GM19239 (cell line): Measurements from ENCODE around the gene C16orf95.
A peak's percentile ranks its signal among the peaks of the same experiment; 100 is the strongest.

Source experiments
- DNase-seq: peaks from one replicate; pipeline ENCODE4 v3.0.0; 2011; ENCODE audit warnings: low spot score; ENCODE audit not compliant: insufficient read length
- FAIRE-seq: peaks from 2 replicates; lab custom pipeline; 2011; peaks lifted over from hg19 to GRCh38; lab: Jason Lieb, UNC

The C16orf95 gene

DNA sequence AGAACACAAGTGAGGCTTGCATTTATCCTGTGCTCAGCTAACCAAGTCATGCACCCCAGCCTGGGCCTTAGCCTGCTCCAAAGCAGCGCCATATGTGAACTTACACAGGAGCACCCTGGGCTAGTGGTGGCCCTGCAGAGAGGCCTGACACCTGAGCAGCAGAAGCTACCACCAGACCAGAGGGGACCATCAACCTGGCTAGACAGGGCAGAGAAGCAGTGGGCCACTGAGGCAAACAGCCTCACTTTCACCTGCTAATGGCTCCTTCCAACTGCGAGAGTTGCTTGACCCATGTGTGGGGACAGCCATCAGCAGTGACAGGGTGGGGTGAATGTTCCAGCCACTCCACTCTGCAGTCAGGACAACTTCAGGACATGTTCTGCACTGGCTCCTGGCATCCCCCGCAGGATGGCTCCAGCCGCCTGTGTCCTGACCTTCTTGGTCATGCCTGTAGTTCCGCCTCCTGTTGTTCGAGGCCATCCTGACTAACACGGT is 2.9 kb upstream of the C16orf95 start:
- no peak for DNase-seq
- no peak for FAIRE-seq

DNA sequence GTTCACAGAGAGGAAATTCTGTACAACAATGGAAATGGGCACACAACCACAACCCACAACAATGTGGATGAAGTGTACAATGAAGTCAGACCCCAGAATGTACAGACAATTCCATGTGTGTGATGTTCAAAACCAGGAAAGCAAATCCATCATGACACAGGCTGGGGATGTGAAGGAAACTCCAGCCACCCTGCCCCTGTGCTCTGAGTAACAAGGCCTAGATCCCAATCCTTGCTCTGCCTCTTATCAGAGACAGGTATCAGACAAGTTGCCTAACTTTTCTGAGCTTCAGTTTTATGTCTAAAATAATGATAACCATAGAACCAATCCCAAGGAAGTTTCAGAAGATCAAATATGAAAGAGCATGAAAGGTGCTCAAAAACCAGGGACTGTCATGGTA is 1.8 kb upstream of the C16orf95 start:
- FAIRE-seq (no peak), DNase-seq (no peak)

DNA sequence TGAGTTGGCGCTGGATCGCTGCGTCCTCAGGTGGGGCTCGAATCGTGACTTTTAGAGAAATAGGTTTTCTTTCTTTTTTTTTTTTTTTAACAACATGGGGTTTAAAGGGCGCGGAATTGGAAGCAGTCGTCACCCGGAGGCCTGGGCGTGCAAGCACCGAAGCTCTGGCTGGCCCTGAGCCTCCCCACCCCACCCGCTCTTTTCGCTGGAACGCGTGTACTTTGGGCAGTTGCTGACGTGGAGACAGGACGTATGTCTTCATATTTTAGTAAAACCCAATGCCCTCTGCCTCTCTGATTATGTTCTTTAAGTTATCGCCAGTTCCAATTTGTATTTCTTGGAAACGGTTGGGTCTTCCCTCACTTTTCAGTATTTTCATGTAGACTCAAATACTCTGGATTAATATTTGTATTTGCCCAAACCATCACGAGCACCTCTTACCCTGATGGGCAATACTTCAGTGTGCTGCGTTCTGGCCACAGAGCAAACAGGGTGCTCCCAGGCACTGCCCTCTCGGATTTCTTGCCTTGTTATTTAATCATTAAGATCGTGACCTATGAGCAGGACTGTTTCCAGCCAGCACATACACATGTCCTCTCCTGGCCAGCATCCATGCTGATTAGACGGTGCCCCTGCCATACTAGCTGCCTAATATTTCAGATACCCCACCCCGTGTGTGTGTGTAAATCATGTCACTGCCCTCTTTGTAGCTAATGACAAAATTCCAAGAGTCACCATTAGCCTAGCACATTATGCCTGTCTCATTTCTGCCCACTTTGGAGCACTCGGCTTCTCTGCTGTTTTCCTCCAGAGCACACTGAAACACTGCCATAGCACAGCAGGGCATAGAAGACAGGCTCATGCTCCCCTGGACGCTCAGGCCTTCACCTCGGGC is 805 bp upstream of the C16orf95 start:
- no peak for DNase-seq
- FAIRE-seq, result no peak

DNA sequence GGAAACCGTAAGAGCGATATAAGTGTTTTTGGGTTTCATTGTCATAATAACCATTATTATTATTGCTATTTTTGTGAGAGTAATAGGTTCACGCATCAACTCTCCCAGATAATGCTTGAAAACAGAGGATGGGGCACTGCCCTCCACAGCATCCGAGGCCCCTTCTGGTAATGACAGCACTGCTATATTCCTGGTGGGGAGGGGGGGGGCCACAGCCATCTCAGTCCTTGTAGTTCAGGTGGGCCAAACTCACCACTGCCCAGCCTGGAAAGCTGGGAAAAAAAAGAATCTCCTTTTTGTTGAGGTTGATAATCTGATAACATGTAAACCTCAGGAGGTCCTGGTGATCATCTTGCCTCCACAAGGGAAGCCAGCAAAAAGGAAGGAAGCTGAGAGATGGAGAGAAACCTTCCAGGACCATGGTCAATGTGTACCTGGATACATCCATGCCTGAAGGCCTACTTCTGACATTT is 706 bp downstream of the C16orf95 start:
- no peak for DNase-seq
- no peak for FAIRE-seq

DNA sequence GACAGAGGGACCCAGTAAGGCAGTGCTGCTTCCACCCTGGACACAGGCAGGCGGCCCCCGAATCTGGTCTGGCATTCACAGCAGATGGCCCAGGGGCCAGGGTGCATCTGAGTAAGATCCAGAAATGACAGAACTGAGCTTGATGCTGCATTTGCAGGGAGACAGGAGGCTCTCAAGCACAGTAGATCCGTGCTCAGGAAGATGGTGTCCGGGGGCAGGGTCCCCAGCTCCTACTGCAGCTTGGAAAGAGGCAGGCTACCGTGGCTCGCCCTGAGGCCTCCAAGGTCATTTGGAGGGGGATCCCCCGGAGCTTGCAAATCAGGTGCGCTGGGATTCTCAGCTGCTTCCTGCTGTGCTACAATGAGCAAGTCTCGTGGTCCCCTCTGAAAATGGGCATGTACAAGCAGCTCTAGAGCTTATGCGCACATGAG is 2.2 kb downstream of the C16orf95 start:
- DNase-seq (no peak), FAIRE-seq (no peak)

DNA sequence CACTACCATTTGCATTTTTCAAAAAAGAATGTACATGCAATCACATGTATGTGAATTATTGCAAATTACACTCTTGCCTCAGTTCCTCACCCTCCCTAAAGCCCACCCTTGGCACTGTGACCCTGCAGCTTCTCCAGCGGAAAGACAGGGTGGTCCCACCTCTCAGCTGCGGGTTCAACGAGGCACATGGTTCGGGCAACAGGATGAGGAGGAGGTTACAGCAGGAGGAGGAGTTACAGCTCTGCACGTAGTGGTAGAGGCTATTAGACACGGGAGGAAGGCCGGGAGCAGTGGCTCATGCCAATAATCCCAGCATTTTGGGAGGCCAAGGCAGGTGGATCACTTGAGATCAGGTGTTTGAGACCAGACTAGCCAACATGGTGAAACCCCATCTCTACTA is 5.2 kb downstream of the C16orf95 start:
- no peak for FAIRE-seq
- DNase-seq, result no peak

DNA sequence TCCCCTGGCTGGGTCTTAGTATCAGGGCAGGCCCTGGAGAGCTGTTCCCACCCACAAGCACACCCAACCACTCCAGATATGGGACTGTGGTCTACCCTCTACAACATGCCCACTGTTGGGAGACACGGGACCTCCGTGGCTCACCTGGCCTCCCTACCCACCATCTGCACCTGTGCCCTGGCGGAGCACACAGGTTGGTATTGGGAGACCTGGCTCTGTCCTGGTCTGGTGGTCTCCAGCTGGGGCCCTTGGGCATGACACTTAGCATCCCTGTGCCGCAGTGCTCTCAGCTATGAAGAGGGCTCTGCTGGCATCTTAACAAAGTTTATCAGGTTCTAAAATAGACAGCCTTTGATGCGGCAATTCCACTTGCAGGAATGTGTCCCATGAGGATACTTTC is 5.8 kb downstream of the C16orf95 start:
- FAIRE-seq (no peak), DNase-seq (no peak)

DNA sequence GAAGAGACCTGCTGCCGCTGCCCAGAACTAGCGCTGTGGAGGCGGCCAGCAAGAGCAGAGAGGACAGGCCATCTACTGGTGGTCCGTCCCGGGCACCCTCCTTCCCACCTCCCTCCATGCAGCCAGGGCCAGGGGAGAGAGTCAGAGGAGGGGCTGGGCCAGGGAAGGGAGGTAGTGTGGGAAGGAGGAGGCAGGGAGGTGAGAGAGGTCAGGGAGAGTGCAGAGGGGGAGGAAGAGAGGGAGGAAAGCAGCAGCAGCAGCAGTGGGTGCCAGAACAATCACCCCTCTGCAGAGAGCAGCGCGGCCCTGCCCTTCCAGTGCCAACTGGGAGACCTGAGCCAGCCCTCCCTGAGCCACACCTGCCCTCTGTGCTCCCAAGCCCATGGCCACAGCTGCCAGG is 6.6 kb downstream of the C16orf95 start:
- DNase-seq (no peak), FAIRE-seq (no peak)

DNA sequence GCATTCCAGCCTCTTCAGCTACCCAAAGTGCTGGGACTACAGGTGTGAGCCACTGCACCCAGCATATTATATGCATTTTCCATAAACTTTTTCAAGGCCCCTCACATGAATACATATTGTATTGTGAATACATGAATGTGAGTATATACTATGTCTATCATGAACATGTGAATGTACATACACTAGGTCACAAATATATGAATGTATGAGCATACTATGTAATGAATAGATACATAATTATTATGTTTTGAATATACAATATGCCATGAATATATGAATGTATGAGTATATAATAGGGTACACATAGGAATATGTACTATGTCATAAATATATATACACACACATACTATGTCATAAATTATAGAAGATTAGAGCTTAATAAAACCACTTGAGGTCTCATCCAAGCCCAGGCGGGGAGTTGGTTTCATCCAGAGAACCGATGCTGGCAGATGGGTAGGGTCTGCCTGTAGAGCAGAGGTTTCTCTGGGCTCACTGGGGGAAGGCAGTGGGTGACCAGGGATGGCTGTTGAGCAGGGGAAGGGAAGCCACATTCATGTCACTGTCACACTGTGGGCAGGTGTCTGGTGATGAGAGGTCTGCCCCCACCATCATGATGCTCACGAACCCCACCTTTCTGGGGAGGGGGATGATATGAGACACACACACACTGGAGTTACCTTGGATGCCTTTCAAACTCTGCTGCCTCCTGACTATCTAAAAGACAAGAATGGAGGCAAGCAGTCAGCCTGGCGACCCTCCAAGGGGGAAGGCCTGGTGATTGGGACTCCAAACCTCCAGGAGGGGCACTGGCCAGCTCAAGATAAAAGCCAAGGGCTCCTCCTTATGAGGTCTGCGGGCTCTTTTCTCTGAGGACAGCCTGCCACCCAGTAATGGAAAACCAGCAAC is 7.3 kb downstream of the C16orf95 start:
- no peak for FAIRE-seq
- no peak for DNase-seq

DNA sequence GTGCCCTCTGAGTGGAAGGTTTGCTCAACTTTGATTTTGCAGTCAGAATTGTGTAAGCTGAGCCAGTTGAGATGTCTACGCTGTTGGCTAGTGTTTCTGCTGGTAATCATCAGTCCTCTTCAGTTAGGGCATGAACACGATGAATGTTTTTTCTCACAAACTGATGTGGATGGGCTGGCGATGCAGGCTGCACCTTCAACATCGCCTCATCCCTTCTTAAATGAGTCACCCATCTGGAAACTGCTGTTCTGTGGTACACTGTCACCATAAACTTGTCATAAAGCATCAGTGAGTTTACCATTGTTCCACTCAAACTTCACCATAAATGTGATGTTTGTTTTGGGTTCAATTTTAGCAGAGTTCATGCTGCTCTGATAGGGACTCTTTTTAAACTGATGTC is 8.4 kb downstream of the C16orf95 start:
- FAIRE-seq (no peak), DNase-seq (no peak)

DNA sequence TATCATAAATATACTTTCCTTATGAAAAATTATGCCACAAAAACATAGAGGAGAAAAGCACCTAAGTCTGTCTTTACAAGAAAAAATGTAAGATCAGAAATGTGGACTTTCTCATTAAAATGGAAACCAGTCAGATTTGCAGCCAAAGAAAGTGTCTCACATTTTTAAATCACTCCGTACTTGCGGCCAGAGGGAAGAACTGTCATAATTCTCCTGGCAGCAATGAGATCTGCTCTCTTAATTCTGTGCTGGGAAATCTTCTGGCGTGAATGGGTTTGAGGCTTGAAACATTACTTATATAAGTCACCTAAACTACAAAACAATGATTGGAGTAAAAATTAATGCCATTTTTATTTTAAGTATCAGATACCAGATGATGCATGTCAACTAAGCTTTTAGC is 10.7 kb downstream of the C16orf95 start:
- DNase-seq, result no peak

DNA sequence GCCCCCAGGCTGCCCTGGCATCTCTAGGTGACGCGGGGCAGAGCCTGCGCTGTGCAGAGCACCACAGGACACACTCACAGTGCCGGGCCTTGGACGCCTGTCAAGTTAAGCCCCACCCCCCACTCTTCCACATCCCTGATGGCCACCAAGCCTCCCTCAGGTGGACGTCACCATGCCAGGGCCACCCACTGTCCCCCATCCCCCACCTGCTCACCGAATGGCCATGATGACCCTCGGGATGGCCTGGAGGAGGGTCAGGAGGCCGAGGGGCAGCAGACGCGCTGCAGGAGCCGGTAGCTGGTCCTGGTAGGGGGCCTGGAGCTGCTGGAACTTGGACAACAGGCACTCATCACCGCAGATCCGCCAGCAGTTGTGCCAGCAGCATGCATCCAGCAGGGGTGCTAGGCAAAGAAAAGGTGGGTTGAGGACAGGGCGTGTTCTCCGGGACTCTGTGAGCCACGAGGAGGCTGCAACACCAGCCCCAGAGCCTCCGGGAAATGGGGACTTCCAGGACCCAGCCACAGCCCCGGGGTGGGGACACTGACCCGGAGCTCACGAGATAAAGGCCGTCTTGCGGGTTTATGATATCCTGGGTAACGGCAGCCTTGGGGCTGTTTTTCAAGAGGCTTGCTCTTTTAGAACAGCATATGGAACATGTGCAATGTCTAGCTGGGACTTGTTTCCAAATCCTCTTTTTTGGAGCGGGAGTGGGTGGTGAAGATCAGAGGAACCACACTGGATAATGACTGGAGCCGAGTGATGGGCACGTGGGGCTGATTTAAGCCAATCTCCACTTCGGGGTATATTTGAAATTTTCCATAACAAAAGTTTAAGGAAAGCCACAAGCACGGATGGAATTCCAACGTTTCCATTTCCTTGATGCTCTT is 11.4 kb downstream of the C16orf95 start:
- FAIRE-seq (no peak), DNase-seq (no peak)

More for the DNA sequence above, 10.7 kb downstream of the C16orf95 start:
- FAIRE-seq, result no peak

DNA sequence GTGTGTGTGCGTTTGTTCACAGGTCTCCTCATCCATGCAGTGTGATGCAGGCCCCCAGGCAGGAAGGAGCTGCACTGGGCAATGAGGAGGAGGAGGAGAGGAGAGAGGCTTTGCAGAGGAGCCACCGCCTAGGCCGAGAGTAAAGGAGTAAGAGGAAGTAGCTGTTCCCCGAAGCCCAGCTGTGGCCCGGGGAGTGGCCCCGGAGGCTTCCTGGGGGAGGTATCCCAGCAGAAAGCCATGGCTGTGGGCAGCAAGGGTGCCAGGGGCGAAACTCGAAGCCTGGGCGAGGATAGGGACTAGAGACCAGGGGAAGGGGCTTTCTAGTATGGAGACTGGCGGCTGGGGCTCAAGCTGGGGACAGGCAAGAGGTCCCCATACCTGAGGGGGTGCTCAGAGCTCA is 12.2 kb downstream of the C16orf95 start:
- FAIRE-seq (no peak), DNase-seq (no peak)

DNA sequence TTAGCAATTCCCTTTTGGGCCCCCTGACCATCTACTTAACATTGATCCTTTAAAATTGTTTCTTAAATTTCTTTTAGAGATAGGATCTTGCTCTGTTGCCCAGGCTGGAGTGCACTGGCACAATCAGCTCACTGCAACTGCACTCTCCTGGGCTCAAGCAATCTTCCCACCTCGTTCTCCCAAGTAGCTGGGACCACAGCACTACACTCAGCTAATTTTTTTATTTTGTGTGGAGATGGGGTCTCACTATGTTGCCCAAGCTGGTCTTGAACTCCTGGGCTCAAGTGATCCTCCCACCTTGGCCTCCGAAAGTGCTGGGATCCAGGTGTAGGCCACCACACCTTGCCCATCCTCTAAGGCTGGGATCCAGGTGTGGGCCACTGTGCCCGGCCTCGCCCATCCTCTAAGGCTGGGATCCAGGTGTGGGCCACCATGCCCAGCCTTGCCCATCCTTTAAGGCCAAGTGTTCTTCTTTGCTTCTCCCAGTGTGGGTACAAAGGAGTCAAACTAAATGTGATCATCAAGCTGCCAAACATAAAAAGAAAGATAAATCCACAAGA is 13.2 kb downstream of the C16orf95 start:
- no peak for DNase-seq
- no peak for FAIRE-seq

DNA sequence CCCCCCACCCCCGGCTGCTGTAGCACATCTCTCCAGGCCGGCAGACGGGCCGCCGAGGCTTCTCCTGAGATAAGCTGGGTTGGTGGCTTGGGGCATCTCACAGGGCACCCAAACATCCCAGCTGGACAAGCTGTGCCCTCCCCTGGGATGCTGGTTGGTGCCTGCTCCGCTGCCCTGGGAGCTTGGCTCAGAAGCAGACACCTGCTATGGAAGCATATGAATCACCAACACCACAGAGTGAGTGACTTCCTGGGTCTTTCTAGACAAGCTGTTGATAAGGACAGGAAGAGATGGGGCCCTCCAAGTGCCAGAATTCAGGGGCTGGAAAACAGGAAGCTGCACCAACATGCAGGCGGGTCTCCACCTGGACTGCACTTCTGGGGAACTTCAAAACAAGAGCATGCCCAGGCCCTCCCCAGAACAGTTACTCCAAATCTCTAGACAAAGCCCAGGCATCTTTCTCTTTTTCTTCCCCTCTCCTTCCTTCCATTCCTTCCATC is 13.7 kb downstream of the C16orf95 start:
- FAIRE-seq, result no peak
- DNase-seq, result no peak

DNA sequence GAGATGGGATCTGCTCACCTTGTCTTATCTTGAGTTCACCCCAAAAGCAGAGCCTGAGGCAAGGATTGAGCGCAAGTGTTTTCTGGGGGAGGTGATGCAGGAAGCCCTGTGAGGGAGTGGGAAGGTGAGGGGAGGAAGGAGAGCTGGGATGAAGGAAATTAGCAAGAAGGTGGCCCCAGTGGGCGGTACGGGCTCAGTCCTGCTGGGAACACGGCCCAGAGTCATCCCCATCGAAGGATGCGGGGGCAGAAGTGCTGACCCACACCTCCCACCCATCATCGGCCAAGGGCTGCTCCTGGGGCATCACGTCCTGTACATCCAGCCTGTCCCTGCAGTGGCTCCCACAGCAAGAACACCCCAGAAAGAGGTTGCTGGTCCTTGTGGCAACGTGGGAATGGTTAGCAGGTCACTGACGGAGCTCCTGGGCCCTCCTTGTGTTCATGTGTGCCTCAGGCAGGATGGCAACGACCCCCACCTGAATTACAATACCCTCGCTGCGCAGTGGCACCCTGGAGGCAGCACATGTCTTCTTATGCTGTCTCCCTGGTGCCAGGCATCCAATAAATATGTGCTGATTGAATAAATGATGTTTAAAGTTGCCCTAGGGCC is 18.2 kb downstream of the C16orf95 start:
- DNase-seq, result no peak
- no peak for FAIRE-seq

DNA sequence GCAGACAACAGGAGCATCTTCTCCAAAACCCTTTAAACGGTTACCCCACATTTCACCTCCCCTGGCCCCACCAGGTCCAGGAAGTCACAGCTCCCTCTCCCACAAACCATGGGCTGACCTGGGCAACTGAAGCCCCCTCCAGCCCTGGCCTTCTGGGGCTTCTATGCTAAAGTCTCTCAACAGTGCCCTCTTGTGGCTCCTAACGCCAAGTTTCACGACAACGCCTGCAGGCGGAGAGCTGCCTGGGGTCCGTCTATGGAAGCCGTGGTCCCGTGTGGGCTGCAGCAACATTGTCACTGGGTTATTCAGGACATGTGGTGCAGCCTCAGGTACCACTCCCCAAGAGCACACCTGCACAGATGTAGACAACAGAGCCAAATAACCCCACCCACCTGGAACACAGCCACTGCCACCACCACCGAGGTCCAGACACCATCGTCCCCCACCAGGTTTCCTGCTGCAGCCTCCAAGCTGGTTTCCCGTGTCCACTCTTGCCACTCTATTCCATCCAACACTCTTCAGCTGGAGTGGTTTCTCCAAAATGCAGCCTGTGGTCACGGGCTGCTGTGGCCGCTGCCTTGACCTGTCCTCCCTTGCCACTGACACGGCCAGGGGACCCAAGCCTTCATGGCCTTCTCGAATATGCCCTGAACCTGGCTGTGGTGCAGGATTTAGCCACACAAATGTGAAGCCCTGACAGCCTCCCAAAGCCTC is 19.1 kb downstream of the C16orf95 start:
- FAIRE-seq (peak; percentile 31), DNase-seq (peak; percentile 50)

DNA sequence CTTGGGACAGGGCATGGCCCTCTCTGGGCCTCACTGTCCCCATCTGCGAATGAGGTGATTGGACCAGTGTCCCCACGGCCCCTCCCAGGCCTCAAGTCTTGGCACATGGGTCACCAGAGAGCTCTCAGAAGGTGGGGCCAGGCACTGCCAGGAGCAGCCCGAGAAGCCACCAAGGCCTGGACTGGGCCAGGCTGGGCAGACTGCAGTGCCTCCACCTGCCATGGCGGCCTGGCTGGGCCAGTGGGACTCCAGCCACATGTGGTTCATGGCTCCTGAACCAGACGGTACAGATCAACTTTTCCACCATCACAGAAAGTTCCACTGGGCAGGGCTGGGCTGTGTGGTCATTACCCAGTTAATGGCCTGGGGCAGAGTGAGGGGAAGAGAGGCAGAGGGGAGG is 19.8 kb downstream of the C16orf95 start:
- FAIRE-seq (no peak), DNase-seq (no peak)
